DOHH2 (cell line): Measurements from ENCODE around the gene SH3BP5L.
A peak's percentile ranks its signal among the peaks of the same experiment; 100 is the strongest.

Experiments
- H3F3A ChIP-seq: fragments of 200-600 bp; sonication (generic), shearing (Covaris generic); 2 replicates; pipeline ENCODE4 v1.6.0; 2016; ENCODE audit warnings: antibody characterized with exemption, mild to moderate bottlenecking; ENCODE audit not compliant: control insufficient read depth, insufficient read depth
- H3K27ac ChIP-seq: fragments of 200-600 bp; sonication (generic); 2 replicates; pipeline ENCODE4 v1.5.1; 2014; ENCODE audit warnings: low read depth, mild to moderate bottlenecking, low read length, moderate library complexity
- H3K27me3 ChIP-seq: fragments of 200-600 bp; sonication (generic); 2 replicates; pipeline ENCODE4 v1.6.1; 2014; ENCODE audit warnings: mild to moderate bottlenecking, low read length, mixed read lengths; ENCODE audit not compliant: control insufficient read depth
- H3K36me3 ChIP-seq: fragments of 200-600 bp; sonication (generic); 2 replicates; pipeline ENCODE4 v1.6.1; 2014; ENCODE audit warnings: mild to moderate bottlenecking, low read length, moderate library complexity, mixed read lengths; ENCODE audit not compliant: control insufficient read depth
- H3K4me1 ChIP-seq: fragments of 200-600 bp; sonication (generic); 2 replicates; pipeline ENCODE4 v1.6.1; 2014; ENCODE audit warnings: mild to moderate bottlenecking, low read length, mixed read lengths; ENCODE audit not compliant: control insufficient read depth
- H3K4me2 ChIP-seq: fragments of 200-600 bp; sonication (generic); 2 replicates; pipeline ENCODE4 v1.6.0; 2014; ENCODE audit warnings: mild to moderate bottlenecking, low read length, moderate library complexity
- H3K4me3 ChIP-seq: fragments of 200-600 bp; sonication (generic); 2 replicates; pipeline ENCODE4 v1.5.1; 2014; ENCODE audit warnings: mild to moderate bottlenecking, low read length, mixed read lengths
- H3K79me2 ChIP-seq: fragments of 200-600 bp; sonication (generic); 2 replicates; pipeline ENCODE4 v1.6.1; 2014; ENCODE audit warnings: mild to moderate bottlenecking, low read length, mixed read lengths; ENCODE audit not compliant: control insufficient read depth
- H3K9me2 ChIP-seq: fragments of 200-600 bp; sonication (generic); replicated peaks from 2 replicates; pipeline ENCODE4 v1.6.1; 2014; ENCODE audit warnings: mild to moderate bottlenecking, low read length, mixed read lengths; ENCODE audit not compliant: control insufficient read depth
- H3K9me3 ChIP-seq: fragments of 200-600 bp; sonication (generic); 2 replicates; pipeline ENCODE4 v1.6.1; 2014; ENCODE audit warnings: antibody characterized with exemption, low read length, mixed read lengths; ENCODE audit not compliant: control insufficient read depth, insufficient read depth
- H4K20me1 ChIP-seq: fragments of 200-600 bp; sonication (generic); 2 replicates; pipeline ENCODE4 v1.6.0; 2014; ENCODE audit warnings: low read depth, mild to moderate bottlenecking, antibody characterized with exemption, low read length, moderate library complexity; ENCODE audit not compliant: control insufficient read depth, insufficient read depth
- CTCF ChIP-seq: fragments of 200-600 bp; sonication (generic); IDR thresholded peaks from one replicate; pipeline ENCODE4 v1.5.1; 2014; ENCODE audit warnings: antibody characterized with exemption, mild to moderate bottlenecking, low read depth, low read length; ENCODE audit not compliant: poor library complexity, severe bottlenecking
- EZH2phosphoT487 ChIP-seq: fragments of 200-600 bp; sonication (generic); IDR thresholded peaks from 2 replicates; pipeline ENCODE4 v1.6.1; 2017; ENCODE audit warnings: borderline replicate concordance, mild to moderate bottlenecking, antibody characterized with exemption, low read length, moderate library complexity, mixed read lengths

SH3BP5L gene

DNA sequence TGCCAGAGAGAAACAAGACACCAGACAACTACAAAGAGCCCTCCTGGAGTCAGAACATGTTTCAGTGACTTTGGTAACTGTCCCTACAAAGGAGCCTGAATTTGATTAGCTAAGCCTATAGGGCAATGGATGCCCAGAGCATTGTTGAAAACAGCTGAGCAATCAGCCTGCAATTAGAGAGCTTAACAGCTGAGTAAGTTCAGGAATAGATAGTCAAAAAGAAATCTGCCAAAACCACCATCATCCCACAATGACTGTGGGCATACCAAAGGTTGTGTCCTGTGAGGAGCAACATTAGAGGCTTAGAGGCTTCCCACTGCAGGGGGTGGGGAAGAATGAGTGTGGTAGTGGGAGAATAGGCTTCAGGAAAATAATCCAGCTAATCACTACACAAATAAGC lies 32.1 kb downstream of the SH3BP5L start:
- H3K27me3 ChIP-seq = no peaks in the 10 kb centered on the region
- peaks cover 15% of the 10 kb centered on the region for H3K4me1 ChIP-seq
- no peak overlapping the region for H3K4me3 ChIP-seq
- H3K9me3 ChIP-seq = no peaks in the 10 kb centered on the region
- no peaks in the 10 kb centered on the region for H3K79me2 ChIP-seq
- H3K36me3 ChIP-seq = no peaks in the 10 kb centered on the region
- TF ChIP-seq CTCF = no peak
- no peak for TF ChIP-seq EZH2phosphoT487
- no peaks in the 10 kb centered on the region for H4K20me1 ChIP-seq
- no peaks in the 10 kb centered on the region for H3F3A ChIP-seq
- H3K27ac ChIP-seq = no peak overlapping the region
- no peaks in the 10 kb centered on the region for H3K9me2 ChIP-seq
- no peak overlapping the region for H3K4me2 ChIP-seq

DNA sequence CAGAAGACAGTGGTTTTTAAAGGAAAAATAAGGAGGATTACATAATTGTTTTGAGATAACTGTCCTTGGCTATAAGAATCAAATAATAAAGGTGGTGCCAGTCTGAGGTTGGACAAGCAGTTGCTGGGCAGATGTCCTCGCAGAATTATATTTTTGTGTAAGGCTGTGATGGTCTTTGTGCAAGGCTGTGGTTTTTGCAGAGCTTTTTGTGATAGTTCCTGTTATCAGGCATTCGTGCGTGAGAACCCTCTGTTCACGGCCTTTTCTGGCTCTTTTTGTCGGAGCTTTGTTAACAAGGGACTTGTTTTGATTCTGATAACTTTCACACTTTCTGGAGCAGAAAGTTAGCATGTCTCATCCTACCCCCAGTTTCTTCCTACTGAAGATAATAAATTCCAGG lies 33.4 kb downstream of the SH3BP5L start:
- H4K20me1 ChIP-seq = no peaks in the 10 kb centered on the region
- TF ChIP-seq EZH2phosphoT487 = no peak
- TF ChIP-seq CTCF = no peak
- H3K27me3 ChIP-seq = no peaks in the 10 kb centered on the region
- peak overlapping the region; percentile 47 for H3K4me2 ChIP-seq
- no peaks in the 10 kb centered on the region for H3K9me2 ChIP-seq
- H3K4me1 ChIP-seq = peaks cover 15% of the 10 kb centered on the region
- no peaks in the 10 kb centered on the region for H3K9me3 ChIP-seq
- no peaks in the 10 kb centered on the region for H3K79me2 ChIP-seq
- H3K36me3 ChIP-seq = no peaks in the 10 kb centered on the region
- H3F3A ChIP-seq = no peaks in the 10 kb centered on the region
- H3K4me3 ChIP-seq = peak overlapping the region; percentile 2; the same call in 1 of the 2 replicates
- peak overlapping the region; percentile 5; the same call in 1 of the 2 replicates for H3K27ac ChIP-seq

GRCh38 chr1:248791010-248791409 lies 34.7 kb downstream of the SH3BP5L start:
- no peaks in the 10 kb centered on the region for H3K9me3 ChIP-seq

More at GRCh38 chr1:248791010-248791409, 34.7 kb downstream of the SH3BP5L start:
- no peak for TF ChIP-seq EZH2phosphoT487
- TF ChIP-seq CTCF = no peak
- Histone ChIP-seq H4K20me1 (no peaks in the 10 kb centered on the region), H3F3A (no peaks in the 10 kb centered on the region), H3K36me3 (no peaks in the 10 kb centered on the region), H3K9me2 (no peaks in the 10 kb centered on the region), H3K4me3 (no peak overlapping the region), H3K27ac (no peak overlapping the region), H3K27me3 (0 out of 2 replicates have a peak, but pooled peaks cover 5% of the 10 kb centered on the region), H3K79me2 (no peaks in the 10 kb centered on the region), H3K4me2 (no peak overlapping the region), H3K4me1 (peaks cover 15% of the 10 kb centered on the region)
